Measurements from ENCODE around the gene SLC16A13.

- TF ChIP-seq CTCF (IDR thresholded peaks at IDR 0.05) = no peak
- no peak for TF ChIP-seq POLR2A (IDR thresholded peaks at IDR 0.05)
Observed at GRCh38 chr17:7060165-7060891, 24.5 kb downstream of the SLC16A13 start.

Data from right lobe of liver (tissue), 4 donors.